CD4-positive, CD25-positive, alpha-beta regulatory T cell (primary cell): ENCODE data around the gene IRGC. TPM values are rescaled to one million over a fixed set of nuclear protein-coding genes. Genes with fewer than 3 reads are reported as not detected.

Experiments
- ATAC-seq, 2 donors: fragments of 150-1000 bp; cut with Tn5 transposase; one replicate each; pipeline ENCODE4 v1.10.0; 2021; ENCODE audit warnings: low read depth in 2 of 2, moderate number of reproducible peaks in 2 of 2, moderate library complexity in 1 of 2
- DNase-seq, 3 donors: peaks; one replicate each; pipeline versions ENCODE4 v3.0.0 to v3.0.0-alpha.2; 2012 to 2022; ENCODE audit warnings: mixed read lengths in 1 of 3
- H3K27ac ChIP-seq: one replicate; pipeline ENCODE4 v1.7.0; 2013; ENCODE audit warnings: mild to moderate bottlenecking, low read length; ENCODE audit not compliant: insufficient read depth, poor library complexity, severe bottlenecking
- H3K27me3 ChIP-seq: one replicate; pipeline ENCODE4 v1.7.0; 2013; ENCODE audit warnings: low read length; ENCODE audit not compliant: control insufficient read depth, insufficient read depth
- H3K36me3 ChIP-seq: one replicate; pipeline ENCODE4 v1.7.0; 2013; ENCODE audit warnings: mild to moderate bottlenecking, low read length, moderate library complexity; ENCODE audit not compliant: control insufficient read depth, insufficient read depth
- H3K4me1 ChIP-seq: 2 replicates; pipeline ENCODE4 v1.7.0; 2013; ENCODE audit warnings: mild to moderate bottlenecking, low read length; ENCODE audit not compliant: insufficient read depth, control insufficient read depth, poor library complexity, severe bottlenecking
- H3K4me3 ChIP-seq: one replicate; pipeline ENCODE4 v1.7.0; 2013; ENCODE audit warnings: low read depth, mild to moderate bottlenecking, low read length, moderate library complexity
- H3K9me3 ChIP-seq, 2 experiments: 1 replicate in 1 of 2; 2 replicates in 1 of 2; pipeline ENCODE4 v1.7.0; 2013; ENCODE audit warnings: low read length in 2 of 2, mild to moderate bottlenecking in 1 of 2, moderate library complexity in 1 of 2; ENCODE audit not compliant: control insufficient read depth in 2 of 2
- H3K27ac Mint-ChIP-seq, 3 donors: one replicate each; pipeline ENCODE4 v1.8.0; 2020 to 2022; ENCODE audit warnings: mild to moderate bottlenecking in 3 of 3, mixed read lengths in 3 of 3, moderate library complexity in 2 of 3
- H3K27me3 Mint-ChIP-seq: one replicate; pipeline ENCODE4 v1.8.0; 2022; ENCODE audit warnings: mild to moderate bottlenecking, mixed read lengths
- H3K36me3 Mint-ChIP-seq: one replicate; pipeline ENCODE4 v1.8.0; 2020; ENCODE audit warnings: mixed read lengths
- H3K4me1 Mint-ChIP-seq, 4 donors: one replicate each; pipeline ENCODE4 v1.8.0; 2020 to 2022; ENCODE audit warnings: mixed read lengths in 4 of 4, mild to moderate bottlenecking in 1 of 4
- H3K4me3 Mint-ChIP-seq, 4 donors: one replicate each; pipeline ENCODE4 v1.8.0; 2020 to 2022; ENCODE audit warnings: mild to moderate bottlenecking in 4 of 4, mixed read lengths in 4 of 4, moderate library complexity in 3 of 4
- H3K9me3 Mint-ChIP-seq, 7 donors: one replicate each; pipeline ENCODE4 v1.8.0; 2020 to 2022; ENCODE audit warnings: mixed read lengths in 7 of 7, mild to moderate bottlenecking in 3 of 7, moderate library complexity in 2 of 7
- polyA plus RNA-seq, 4 donors: library from polyadenylated mRNA; unstranded; fragments of 300-500 nt; fragmentation: Illumina TruSeq; gene quantifications; one replicate each; pipeline ENCODE4 v1.2.3, GENCODE V29; 2021
- total RNA-seq: library from RNA; stranded (reverse); gene quantifications from one replicate; pipeline ENCODE4 v1.2.3, GENCODE V29; 2022

IRGC gene
- total RNA-seq (not detected), polyA plus RNA-seq (not detected)

GRCh38 chr19:43715776-43716175, at the start of gene IRGC:
IRGC (plus strand) TSS chr19:43716076; CDS start chr19:43718559, 2,483 bp downstream.
- no peak for DNase-seq
- Histone ChIP-seq H3K4me1 (no peaks in the 10 kb centered on the region), H3K9me3 (no peaks in the 10 kb centered on the region), H3K27me3 (no peaks in the 10 kb centered on the region), H3K36me3 (no peaks in the 10 kb centered on the region), H3K4me3 (no peak within 1 kb of the TSS), H3K27ac (no peak within 1 kb of the TSS)
- Mint-ChIP-seq H3K9me3 (peaks cover 0 to 2% (median 0%) of the 10 kb centered on the region in 7 donors), H3K27ac (no peak within 1 kb of the TSS), H3K4me1 (no peaks in the 10 kb centered on the region), H3K27me3 (peaks cover 4% of the 10 kb centered on the region), H3K36me3 (no peaks in the 10 kb centered on the region), H3K4me3 (no peak within 1 kb of the TSS)
- no peak for ATAC-seq

GRCh38 chr19:43667126-43667875, 48.6 kb upstream of the IRGC start:
- peak overlapping the region; percentile 32 for H3K4me3 ChIP-seq
- H3K36me3 ChIP-seq, result no peaks in the 10 kb centered on the region
- Mint-ChIP-seq H3K27me3 (peaks cover 20% of the 10 kb centered on the region), H3K36me3 (peaks cover 3% of the 10 kb centered on the region), H3K4me1 (peaks cover 9 to 53% (median 32%) of the 10 kb centered on the region in 4 donors), H3K27ac (peak overlapping the region in 2 of 3 donors; percentile 32 to 59), H3K9me3 (peaks cover 0 to 3% (median 0%) of the 10 kb centered on the region in 7 donors), H3K4me3 (peak overlapping the region in 3 of 4 donors; percentile 88 to 92 (median 91))
- H3K4me1 ChIP-seq, result peaks cover 38% of the 10 kb centered on the region
- DNase-seq (peak in 1 of 3 donors; percentile 7), ATAC-seq (no peak)
- no peaks in the 10 kb centered on the region for H3K9me3 ChIP-seq
- no peaks in the 10 kb centered on the region for H3K27me3 ChIP-seq
- no peak overlapping the region for H3K27ac ChIP-seq

- no peak for DNase-seq
- peak overlapping the region; percentile 32 for H3K4me3 ChIP-seq
- H3K4me1 Mint-ChIP-seq, result peaks cover 9 to 52% (median 32%) of the 10 kb centered on the region in 4 donors
Observed at GRCh38 chr19:43667876-43668405, 47.9 kb upstream of the IRGC start.

GRCh38 chr19:43668406-43669109, 47.3 kb upstream of the IRGC start:
- Mint-ChIP-seq H3K27ac (peak overlapping the region in 2 of 3 donors; percentile 32 to 87), H3K4me1 (peaks cover 9 to 51% (median 32%) of the 10 kb centered on the region in 4 donors), H3K9me3 (peaks cover 0 to 3% (median 0%) of the 10 kb centered on the region in 7 donors), H3K36me3 (peaks cover 3% of the 10 kb centered on the region), H3K27me3 (peaks cover 21% of the 10 kb centered on the region), H3K4me3 (peak overlapping the region; percentile 88 to 92 (median 90))
- no peaks in the 10 kb centered on the region for H3K36me3 ChIP-seq
- H3K4me1 ChIP-seq, result peaks cover 38% of the 10 kb centered on the region
- H3K9me3 ChIP-seq, result no peaks in the 10 kb centered on the region
- ATAC-seq, result peak; percentile 84 to 86
- H3K27me3 ChIP-seq, result no peaks in the 10 kb centered on the region
- peak overlapping the region; percentile 62 for H3K4me3 ChIP-seq
- H3K27ac ChIP-seq, result peak overlapping the region; percentile 33
- DNase-seq, result peak; percentile 89 to 98 (median 93)

More at GRCh38 chr19:43667876-43668405, 47.9 kb upstream of the IRGC start:
- Histone ChIP-seq H3K27ac (no peak overlapping the region), H3K36me3 (no peaks in the 10 kb centered on the region), H3K9me3 (no peaks in the 10 kb centered on the region), H3K27me3 (no peaks in the 10 kb centered on the region), H3K4me1 (peaks cover 38% of the 10 kb centered on the region)
- Mint-ChIP-seq H3K27me3 (peaks cover 21% of the 10 kb centered on the region), H3K27ac (peak overlapping the region in 2 of 3 donors; percentile 32 to 59), H3K4me3 (peak overlapping the region; percentile 88 to 92 (median 90)), H3K9me3 (peaks cover 0 to 3% (median 0%) of the 10 kb centered on the region in 7 donors), H3K36me3 (peaks cover 3% of the 10 kb centered on the region)
- no peak for ATAC-seq

- Histone ChIP-seq H3K9me3 (no peaks in the 10 kb centered on the region), H3K36me3 (no peaks in the 10 kb centered on the region), H3K4me1 (peaks cover 30% of the 10 kb centered on the region), H3K27me3 (no peaks in the 10 kb centered on the region), H3K4me3 (no peak overlapping the region), H3K27ac (no peak overlapping the region)
- Mint-ChIP-seq H3K27ac (peak overlapping the region in 1 of 3 donors; percentile 10), H3K4me1 (peaks cover 4 to 39% (median 22%) of the 10 kb centered on the region in 4 donors), H3K36me3 (no peaks in the 10 kb centered on the region), H3K4me3 (no peak overlapping the region), H3K27me3 (peaks cover 21% of the 10 kb centered on the region), H3K9me3 (no peaks in the 10 kb centered on the region)
- DNase-seq (no peak), ATAC-seq (no peak)
Observed at GRCh38 chr19:43672061-43672679, 43.7 kb upstream of the IRGC start.

- Histone ChIP-seq H3K27me3 (no peaks in the 10 kb centered on the region), H3K9me3 (no peaks in the 10 kb centered on the region), H3K4me1 (peaks cover 17% of the 10 kb centered on the region), H3K4me3 (no peak overlapping the region), H3K27ac (no peak overlapping the region), H3K36me3 (no peaks in the 10 kb centered on the region)
- ATAC-seq (no peak), DNase-seq (no peak)
- Mint-ChIP-seq H3K4me3 (no peak overlapping the region), H3K27ac (no peak overlapping the region), H3K36me3 (no peaks in the 10 kb centered on the region), H3K4me1 (peaks cover 0 to 25% (median 14%) of the 10 kb centered on the region in 4 donors), H3K27me3 (peaks cover 16% of the 10 kb centered on the region), H3K9me3 (no peaks in the 10 kb centered on the region)
Observed at GRCh38 chr19:43673637-43674036, 42.2 kb upstream of the IRGC start.

GRCh38 chr19:43674183-43674582, 41.7 kb upstream of the IRGC start:
- H3K4me3 ChIP-seq, result no peak overlapping the region
- peaks cover 12% of the 10 kb centered on the region for H3K4me1 ChIP-seq
- Mint-ChIP-seq H3K4me1 (peaks cover 0 to 19% (median 12%) of the 10 kb centered on the region in 4 donors), H3K27me3 (peaks cover 13% of the 10 kb centered on the region), H3K9me3 (no peaks in the 10 kb centered on the region), H3K36me3 (no peaks in the 10 kb centered on the region), H3K4me3 (no peak overlapping the region), H3K27ac (no peak overlapping the region)
- no peaks in the 10 kb centered on the region for H3K9me3 ChIP-seq
- H3K27ac ChIP-seq, result no peak overlapping the region
- H3K36me3 ChIP-seq, result no peaks in the 10 kb centered on the region
- ATAC-seq (no peak), DNase-seq (no peak)
- H3K27me3 ChIP-seq, result no peaks in the 10 kb centered on the region
